OCI-LY1 (cell line): Measurements from ENCODE around the gene RNASE4.
"Not testable (repeated sequence)": the region's sequence is repeated elsewhere in the genome, so short reads cannot be mapped to it uniquely, and the experiment has no call there.

Source experiments
- H2AFZ ChIP-seq: fragments of 200-600 bp; sonication (generic), shearing (Covaris generic); 2 replicates; pipeline ENCODE4 v1.6.0; 2014; ENCODE audit warnings: antibody characterized with exemption, mild to moderate bottlenecking, low read length
- H3F3A ChIP-seq: fragments of 200-600 bp; sonication (generic), shearing (Covaris generic); 2 replicates; pipeline ENCODE4 v1.6.0; 2014; ENCODE audit warnings: mild to moderate bottlenecking, antibody characterized with exemption, low read length, moderate library complexity; ENCODE audit not compliant: insufficient read depth
- H3K27ac ChIP-seq: fragments of 200-600 bp; sonication (generic); 2 replicates; pipeline ENCODE4 v1.5.1; 2014; ENCODE audit warnings: low read length, mixed run types, mild to moderate bottlenecking, low read depth; ENCODE audit not compliant: poor library complexity, severe bottlenecking
- H3K27me3 ChIP-seq: fragments of 200-600 bp; sonication (generic); 2 replicates; pipeline ENCODE4 v1.6.0; 2014; ENCODE audit warnings: antibody characterized with exemption, mild to moderate bottlenecking, low read length, moderate library complexity; ENCODE audit not compliant: insufficient read depth
- H3K36me3 ChIP-seq: fragments of 200-600 bp; sonication (generic); 2 replicates; pipeline ENCODE4 v1.6.1; 2014; ENCODE audit warnings: mild to moderate bottlenecking, antibody characterized with exemption, low read length, moderate library complexity, mixed read lengths; ENCODE audit not compliant: insufficient read depth
- H3K4me1 ChIP-seq: fragments of 200-600 bp; sonication (generic); 2 replicates; pipeline ENCODE4 v1.5.1; 2014; ENCODE audit warnings: mild to moderate bottlenecking, low read length, moderate library complexity; ENCODE audit not compliant: insufficient read depth, severe bottlenecking
- H3K4me2 ChIP-seq: fragments of 200-600 bp; sonication (generic), shearing (Covaris generic); 2 replicates; pipeline ENCODE4 v1.6.1; 2014; ENCODE audit warnings: low read length
- H3K4me3 ChIP-seq: fragments of 200-600 bp; sonication (generic); 2 replicates; pipeline ENCODE4 v1.5.1; 2014; ENCODE audit warnings: low read length, low read depth, mild to moderate bottlenecking, mixed read lengths; ENCODE audit not compliant: poor library complexity, severe bottlenecking
- H3K79me2 ChIP-seq: fragments of 200-600 bp; shearing (Covaris generic); 2 replicates; pipeline ENCODE4 v1.6.1; 2016; ENCODE audit warnings: mixed run types, low read length, mixed read lengths; ENCODE audit not compliant: insufficient read depth
- H3K9ac ChIP-seq: fragments of 200-600 bp; sonication (generic), shearing (Covaris generic); 2 replicates; pipeline ENCODE4 v1.6.1; 2014; ENCODE audit warnings: mild to moderate bottlenecking, low read length, mixed read lengths
- H3K9me2 ChIP-seq: fragments of 200-600 bp; sonication (generic), shearing (Covaris generic); 2 replicates; pipeline ENCODE4 v1.6.1; 2014; ENCODE audit warnings: low read depth, mild to moderate bottlenecking, low read length, mixed read lengths
- H3K9me3 ChIP-seq: fragments of 200-600 bp; shearing (Covaris generic); 2 replicates; pipeline ENCODE4 v1.6.1; 2014; ENCODE audit warnings: low read length, mixed read lengths
- H4K20me1 ChIP-seq: fragments of 200-600 bp; sonication (generic), shearing (Covaris generic); 2 replicates; pipeline ENCODE4 v1.6.0; 2016; ENCODE audit warnings: mild to moderate bottlenecking, low read length; ENCODE audit not compliant: insufficient read depth
- CTCF ChIP-seq: fragments of 200-600 bp; sonication (generic), shearing (Covaris generic); IDR thresholded peaks from 2 replicates; pipeline ENCODE4 v1.5.1; 2017; ENCODE audit warnings: mild to moderate bottlenecking, antibody characterized with exemption, low read length, moderate library complexity, mixed read lengths
- EZH2 ChIP-seq: fragments of 200-600 bp; sonication (generic), shearing (Covaris generic); IDR thresholded peaks from 2 replicates; pipeline ENCODE4 v1.8.0; 2017; ENCODE audit warnings: borderline replicate concordance, mixed run types, mild to moderate bottlenecking, antibody characterized with exemption, low read length, moderate library complexity, mixed read lengths

Gene RNASE4

GRCh38 chr14:20699931-20700330 is 15.6 kb downstream of the RNASE4 start:
- no peak for TF ChIP-seq EZH2
- no peak for TF ChIP-seq CTCF
- H3K4me1 ChIP-seq = no peaks in the 10 kb centered on the region
- no peaks in the 10 kb centered on the region for H3K27me3 ChIP-seq
- no peak overlapping the region for H3K9ac ChIP-seq
- H3K79me2 ChIP-seq = no peaks in the 10 kb centered on the region
- no peak overlapping the region for H3K4me3 ChIP-seq
- no peak overlapping the region for H2AFZ ChIP-seq
- H4K20me1 ChIP-seq = no peaks in the 10 kb centered on the region
- no peaks in the 10 kb centered on the region for H3K9me2 ChIP-seq
- H3K9me3 ChIP-seq = no peaks in the 10 kb centered on the region
- no peaks in the 10 kb centered on the region for H3F3A ChIP-seq
- no peaks in the 10 kb centered on the region for H3K36me3 ChIP-seq
- H3K27ac ChIP-seq = no peak overlapping the region
- H3K4me2 ChIP-seq = no peak overlapping the region

- not testable (repeated sequence) for H3K79me2 ChIP-seq, H3K4me2 ChIP-seq, H3K9ac ChIP-seq, H3K4me1 ChIP-seq, H3K9me2 ChIP-seq, H3K27ac ChIP-seq, H3K4me3 ChIP-seq, H4K20me1 ChIP-seq, H3K27me3 ChIP-seq, H2AFZ ChIP-seq, H3K36me3 ChIP-seq, H3K9me3 ChIP-seq, H3F3A ChIP-seq
These were observed 16.6 kb downstream of the RNASE4 start for GRCh38 chr14:20700965-20701364.

- H4K20me1 ChIP-seq = no peaks in the 10 kb centered on the region
- TF ChIP-seq EZH2 (no peak), CTCF (no peak)
- no peaks in the 10 kb centered on the region for H3K9me3 ChIP-seq
- no peaks in the 10 kb centered on the region for H3K36me3 ChIP-seq
- H3K4me3 ChIP-seq = no peak overlapping the region
- H3K79me2 ChIP-seq = no peaks in the 10 kb centered on the region
- H3K27me3 ChIP-seq = no peaks in the 10 kb centered on the region
- H3K9ac ChIP-seq = no peak overlapping the region
- no peaks in the 10 kb centered on the region for H3F3A ChIP-seq
- no peak overlapping the region for H2AFZ ChIP-seq
- H3K9me2 ChIP-seq = no peaks in the 10 kb centered on the region
- no peaks in the 10 kb centered on the region for H3K4me1 ChIP-seq
- H3K27ac ChIP-seq = no peak overlapping the region
- no peak overlapping the region for H3K4me2 ChIP-seq
These were observed 22.4 kb downstream of the RNASE4 start for GRCh38 chr14:20706657-20707355.

- Histone ChIP-seq H3K4me2 (no peak overlapping the region), H3K9ac (no peak overlapping the region), H4K20me1 (no peaks in the 10 kb centered on the region), H3K36me3 (no peaks in the 10 kb centered on the region), H3K4me3 (no peak overlapping the region), H3K27me3 (no peaks in the 10 kb centered on the region), H3K9me3 (no peaks in the 10 kb centered on the region), H3K27ac (no peak overlapping the region), H3K79me2 (no peaks in the 10 kb centered on the region), H3F3A (no peaks in the 10 kb centered on the region), H2AFZ (no peak overlapping the region), H3K9me2 (no peaks in the 10 kb centered on the region), H3K4me1 (no peaks in the 10 kb centered on the region)
- TF ChIP-seq EZH2 = no peak
- TF ChIP-seq CTCF = no peak
These were observed 23.3 kb downstream of the RNASE4 start for GRCh38 chr14:20707622-20708021.
